ENCODE data around the gene MSI2.

The MSI2 gene

GRCh38 chr17:57651451-57651850 lies 395.1 kb downstream of the MSI2 start:
- Histone ChIP-seq H3K4me1 (ENCODE audit: insufficient read depth, low read length, severe bottlenecking) (no peaks in the 10 kb centered on the region), H3K9ac (ENCODE audit: low read length) (no peak overlapping the region), H4K20me1 (ENCODE audit: insufficient read depth, low read length) (no peaks in the 10 kb centered on the region), H2AFZ (ENCODE audit: low read length) (no peak overlapping the region), H3K9me2 (ENCODE audit: low read depth, low read length) (no peaks in the 10 kb centered on the region), H3K27me3 (ENCODE audit: insufficient read depth, low read length) (no peaks in the 10 kb centered on the region), H3F3A (ENCODE audit: insufficient read depth, low read length) (no peaks in the 10 kb centered on the region), H3K36me3 (ENCODE audit: insufficient read depth, low read length) (peaks cover 38% of the 10 kb centered on the region; the same call in 1 of the 2 replicates), H3K4me2 (ENCODE audit: low read length) (no peak overlapping the region), H3K9me3 (ENCODE audit: low read length) (no peaks in the 10 kb centered on the region), H3K4me3 (ENCODE audit: low read depth, low read length, poor library complexity, severe bottlenecking) (no peak overlapping the region), H3K79me2 (ENCODE audit: insufficient read depth, low read length) (no peaks in the 10 kb centered on the region), H3K27ac (ENCODE audit: low read depth, low read length, poor library complexity, severe bottlenecking) (no peak overlapping the region)
- TF ChIP-seq EZH2 (IDR thresholded peaks at IDR 0.05; ENCODE audit: borderline replicate concordance, low read length), result no peak
- TF ChIP-seq CTCF (IDR thresholded peaks at IDR 0.05; ENCODE audit: low read length), result no peak

GRCh38 chr17:57651996-57652395 lies 395.7 kb downstream of the MSI2 start:
- no peak overlapping the region for H3K4me2 ChIP-seq (ENCODE audit: low read length)
- H3K79me2 ChIP-seq (ENCODE audit: insufficient read depth, low read length), result no peaks in the 10 kb centered on the region
- no peak overlapping the region for H3K9ac ChIP-seq (ENCODE audit: low read length)
- no peaks in the 10 kb centered on the region for H3F3A ChIP-seq (ENCODE audit: insufficient read depth, low read length)
- H3K27me3 ChIP-seq (ENCODE audit: insufficient read depth, low read length), result no peaks in the 10 kb centered on the region
- H2AFZ ChIP-seq (ENCODE audit: low read length), result no peak overlapping the region
- H4K20me1 ChIP-seq (ENCODE audit: insufficient read depth, low read length), result no peaks in the 10 kb centered on the region
- H3K4me3 ChIP-seq (ENCODE audit: low read depth, low read length, poor library complexity, severe bottlenecking), result no peak overlapping the region
- H3K4me1 ChIP-seq (ENCODE audit: insufficient read depth, low read length, severe bottlenecking), result no peaks in the 10 kb centered on the region
- H3K9me2 ChIP-seq (ENCODE audit: low read depth, low read length), result no peaks in the 10 kb centered on the region
- H3K27ac ChIP-seq (ENCODE audit: low read depth, low read length, poor library complexity, severe bottlenecking), result no peak overlapping the region
- TF ChIP-seq CTCF (IDR thresholded peaks at IDR 0.05; ENCODE audit: low read length) (no peak), EZH2 (IDR thresholded peaks at IDR 0.05; ENCODE audit: borderline replicate concordance, low read length) (no peak)
- peaks cover 38% of the 10 kb centered on the region; the same call in 1 of the 2 replicates for H3K36me3 ChIP-seq (ENCODE audit: insufficient read depth, low read length)
- H3K9me3 ChIP-seq (ENCODE audit: low read length), result no peaks in the 10 kb centered on the region

- Histone ChIP-seq H3K36me3 (ENCODE audit: insufficient read depth, low read length) (peaks cover 46% of the 10 kb centered on the region; the same call in 1 of the 2 replicates), H3K4me1 (ENCODE audit: insufficient read depth, low read length, severe bottlenecking) (no peaks in the 10 kb centered on the region), H3F3A (ENCODE audit: insufficient read depth, low read length) (no peaks in the 10 kb centered on the region), H3K79me2 (ENCODE audit: insufficient read depth, low read length) (no peaks in the 10 kb centered on the region), H3K9me2 (ENCODE audit: low read depth, low read length) (no peaks in the 10 kb centered on the region), H2AFZ (ENCODE audit: low read length) (no peak overlapping the region), H3K9ac (ENCODE audit: low read length) (no peak overlapping the region), H3K27ac (ENCODE audit: low read depth, low read length, poor library complexity, severe bottlenecking) (no peak overlapping the region), H3K4me2 (ENCODE audit: low read length) (no peak overlapping the region), H3K9me3 (ENCODE audit: low read length) (no peaks in the 10 kb centered on the region), H4K20me1 (ENCODE audit: insufficient read depth, low read length) (no peaks in the 10 kb centered on the region), H3K27me3 (ENCODE audit: insufficient read depth, low read length) (no peaks in the 10 kb centered on the region), H3K4me3 (ENCODE audit: low read depth, low read length, poor library complexity, severe bottlenecking) (no peak overlapping the region)
- TF ChIP-seq CTCF (IDR thresholded peaks at IDR 0.05; ENCODE audit: low read length), result no peak
- TF ChIP-seq EZH2 (IDR thresholded peaks at IDR 0.05; ENCODE audit: borderline replicate concordance, low read length), result no peak
These were observed 396.5 kb downstream of the MSI2 start for GRCh38 chr17:57652811-57653210.
